AG09309 (cell line): ENCODE results near the gene SHC1.

Source experiments
- DNase-seq: peaks from one replicate; pipeline ENCODE4 v3.0.0-alpha.2; 2010; ENCODE audit warnings: low read depth
- H3K4me3 ChIP-seq: 2 replicates; pipeline ENCODE4 v1.5.1; 2011; ENCODE audit warnings: mild to moderate bottlenecking, low read depth, low read length, moderate library complexity; ENCODE audit not compliant: control insufficient read depth
- CTCF ChIP-seq: IDR thresholded peaks from 2 replicates; pipeline ENCODE4 v1.5.1; 2011; ENCODE audit warnings: mild to moderate bottlenecking, low read depth, low read length, inconsistent platforms; ENCODE audit not compliant: insufficient read depth, control insufficient read depth; ENCODE audit errors: missing control alignments

SHC1 gene

DNA sequence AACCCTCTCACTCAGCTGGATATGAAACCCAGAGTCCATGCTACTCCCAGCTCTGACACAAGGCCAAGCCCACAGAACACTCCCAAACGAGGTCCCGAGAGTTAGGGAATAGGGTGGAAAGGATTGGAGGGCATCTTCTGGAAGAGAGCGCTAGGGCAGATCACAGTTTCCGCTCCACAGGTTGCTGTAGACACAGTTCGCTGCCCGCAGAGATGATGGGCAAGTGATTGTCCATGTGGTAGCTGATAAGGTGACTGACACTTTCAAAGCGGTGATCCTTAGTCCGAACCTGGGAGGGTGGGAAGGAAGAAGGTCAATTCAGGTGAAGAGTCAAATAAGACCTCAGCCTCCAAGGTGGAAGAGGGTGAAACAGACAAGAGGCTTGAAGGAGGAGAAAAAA, 6.9 kb downstream of the SHC1 start:
- no peak for DNase-seq
- TF ChIP-seq CTCF = no peak
- no peak overlapping the region for H3K4me3 ChIP-seq

- TF ChIP-seq CTCF = no peak
- DNase-seq = no peak
- H3K4me3 ChIP-seq = no peak overlapping the region
Observed at GRCh38 chr1:154962795-154963330, 7.7 kb downstream of the SHC1 start.

- no peak for DNase-seq
- TF ChIP-seq CTCF = no peak
- peak overlapping the region; percentile 59 for H3K4me3 ChIP-seq
Observed at GRCh38 chr1:154962156-154962749, 8.3 kb downstream of the SHC1 start.

DNA sequence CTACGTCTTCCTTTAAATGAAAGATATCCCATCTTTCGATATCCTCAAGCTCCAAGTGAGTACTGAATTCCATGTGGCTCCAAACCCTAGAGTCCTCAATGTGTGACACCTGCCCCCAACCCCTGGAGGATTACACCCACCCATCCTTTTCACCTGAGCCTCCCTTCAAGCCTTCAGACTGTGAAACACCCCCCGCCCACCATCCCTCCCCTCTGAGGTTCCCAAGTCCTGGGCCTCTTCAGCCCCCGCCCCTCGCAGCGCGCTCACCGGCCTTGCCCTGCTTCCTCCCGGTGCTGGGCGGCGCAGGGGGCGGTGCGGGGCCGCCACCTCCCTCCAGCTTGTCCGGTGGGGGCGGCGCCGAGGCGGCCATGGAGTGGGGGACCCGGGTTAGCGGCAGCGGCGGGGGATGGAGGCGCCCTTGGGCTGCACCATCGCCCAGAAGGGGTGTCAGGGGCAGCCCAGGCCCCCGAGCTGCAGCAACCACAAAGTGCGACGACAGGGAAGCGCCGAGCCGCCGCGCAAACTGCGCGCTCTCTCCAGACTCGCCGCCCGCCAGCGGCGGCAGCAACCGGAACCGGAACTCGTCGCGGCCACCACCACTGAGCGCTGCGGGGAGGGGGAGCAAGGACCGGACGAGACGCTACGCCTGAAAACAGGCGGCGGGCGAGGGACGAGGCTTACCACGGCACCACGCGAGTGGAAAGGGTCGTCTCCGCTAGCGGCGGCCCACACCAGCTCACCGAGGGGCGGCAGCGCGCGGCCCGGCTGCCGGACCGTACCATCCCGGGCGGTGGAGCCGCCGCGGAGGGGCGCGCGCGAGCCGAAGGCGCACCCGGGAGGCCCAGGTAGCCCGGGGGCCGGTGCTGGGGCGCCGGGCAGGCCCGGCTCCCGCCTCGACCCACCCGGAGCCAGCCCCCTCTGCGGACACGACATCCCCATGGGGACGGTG, 9.1 kb downstream of the SHC1 start, which contains the start of gene PYGO2:
TSS of gene PYGO2 (minus strand) at position 576 of the 949 bp plus-strand sequence. CDS start at position 370, 206 bp downstream.
- peak within 1 kb of the TSS; percentile 59 for H3K4me3 ChIP-seq
- TF ChIP-seq CTCF = peak; percentile 25
- no peak for DNase-seq

DNA sequence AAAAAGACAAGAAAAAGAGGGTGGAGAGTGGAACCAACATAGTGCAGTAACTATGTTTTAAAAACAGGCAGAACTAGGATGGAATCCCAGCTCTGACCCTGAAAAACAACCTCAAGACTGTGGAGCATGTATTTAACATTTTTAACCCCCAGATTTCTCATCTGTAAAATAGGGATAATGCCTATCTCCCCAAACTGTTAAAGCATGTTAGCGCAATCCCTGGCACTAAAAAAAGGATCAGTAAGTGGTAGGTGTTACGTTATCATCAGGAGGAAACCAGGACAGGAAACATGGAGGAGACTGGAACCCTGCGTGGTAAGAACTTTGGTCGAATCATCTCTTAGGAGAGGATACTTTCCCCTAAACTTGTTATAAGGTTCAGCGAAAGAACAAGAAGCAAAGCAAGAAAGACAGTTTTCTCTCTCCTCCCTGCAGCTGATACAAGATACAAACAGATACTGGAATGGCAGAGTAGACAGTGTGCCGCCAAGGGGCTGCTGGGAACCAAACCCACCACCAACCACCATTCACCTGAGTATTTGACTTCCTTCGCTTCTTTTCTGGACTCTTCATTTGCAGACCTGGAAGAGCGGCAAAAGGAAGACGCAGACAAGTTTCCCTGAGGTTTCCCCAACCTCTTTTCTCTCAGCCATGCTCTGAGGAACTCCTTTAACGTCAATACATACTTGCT, 10.0 kb downstream of the SHC1 start:
- no peak for DNase-seq
- no peak for TF ChIP-seq CTCF

GRCh38 chr1:154959426-154959780, 11.1 kb downstream of the SHC1 start:
- DNase-seq = no peak
- no peak overlapping the region for H3K4me3 ChIP-seq
- TF ChIP-seq CTCF = no peak

More for the DNA sequence above, 10.0 kb downstream of the SHC1 start:
- peak overlapping the region; percentile 59 for H3K4me3 ChIP-seq
